AG04449 (cell line): ENCODE results near the gene ORC4.

ENCODE experiments used
- CTCF ChIA-PET: fragments of 350-600 bp; formaldehyde crosslinking; extraction: SDS; loops from one replicate; lab custom pipeline; 2021; ENCODE audit warnings: antibody characterized with exemption; lab: Yijun Ruan, JAX
- POLR2A ChIA-PET: fragments of 400-600, 350-600 bp; formaldehyde crosslinking; extraction: SDS; loops from one replicate; lab custom pipeline; 2020; ENCODE audit warnings: antibody characterized with exemption, inconsistent platforms; lab: Yijun Ruan, JAX
- DNase-seq: peaks from one replicate; pipeline ENCODE4 v3.0.0-alpha.2; 2010; ENCODE audit warnings: low read depth, low spot score
- H3K4me3 ChIP-seq: 2 replicates; pipeline ENCODE4 v1.5.1; 2011; ENCODE audit warnings: low read depth, mild to moderate bottlenecking, control low read depth, low read length
- CTCF ChIP-seq: IDR thresholded peaks from one replicate; pipeline ENCODE4 v1.5.1; 2011; ENCODE audit warnings: mild to moderate bottlenecking, moderate library complexity, low read length, control low read depth, inconsistent platforms; ENCODE audit not compliant: insufficient read depth; ENCODE audit errors: missing control alignments

ORC4 gene

GRCh38 chr2:147910990-147911473, 109.5 kb downstream of the ORC4 start:
- POLR2A ChIA-PET = no interaction called here
- peak; percentile 20 for TF ChIP-seq CTCF

GRCh38 chr2:147909178-147909577, 111.4 kb downstream of the ORC4 start:
- CTCF ChIA-PET = interaction anchor here (0.7 to 5.0 kb wide), 6 partner anchors 8 to 1178 kb away, joined by 3 to 24 read pairs (median 6); no protein-coding TSS in a partner anchor

More at GRCh38 chr2:147910990-147911473, 109.5 kb downstream of the ORC4 start:
- no peak overlapping the region for H3K4me3 ChIP-seq
- CTCF ChIA-PET = interaction anchor here (0.5 to 5.0 kb wide), 12 partner anchors 8 to 1248 kb away, joined by 3 to 24 read pairs (median 6); no protein-coding TSS in a partner anchor
- DNase-seq = peak; percentile 16

GRCh38 chr2:147904051-147904450, 116.5 kb downstream of the ORC4 start:
- H3K4me3 ChIP-seq = no peak overlapping the region
- no peak for TF ChIP-seq CTCF
- CTCF ChIA-PET = no interaction called here
- POLR2A ChIA-PET = no interaction called here
- DNase-seq = no peak

More at GRCh38 chr2:147909178-147909577, 111.4 kb downstream of the ORC4 start:
- no peak for TF ChIP-seq CTCF
- POLR2A ChIA-PET = no interaction called here
- DNase-seq = no peak
- H3K4me3 ChIP-seq = no peak overlapping the region

GRCh38 chr2:147888680-147889079, 131.9 kb downstream of the ORC4 start:
- no peak overlapping the region for H3K4me3 ChIP-seq
- no peak for TF ChIP-seq CTCF
- CTCF ChIA-PET = interaction anchor here (1.0 kb wide), 1 partner anchor 22 kb away, joined by 3 read pairs; no protein-coding TSS in a partner anchor
- POLR2A ChIA-PET = no interaction called here
- no peak for DNase-seq

GRCh38 chr2:147886136-147886535, 134.4 kb downstream of the ORC4 start:
- TF ChIP-seq CTCF = no peak
- no peak overlapping the region for H3K4me3 ChIP-seq
- DNase-seq = no peak
- ChIA-PET CTCF (interaction anchor here (0.6 to 1.9 kb wide), 2 partner anchors 15 to 1088 kb away, joined by 3 to 4 read pairs; no protein-coding TSS in a partner anchor), POLR2A (no interaction called here)

- ChIA-PET CTCF (no interaction called here), POLR2A (no interaction called here)
- H3K4me3 ChIP-seq = no peak overlapping the region
- no peak for DNase-seq
- TF ChIP-seq CTCF = no peak
These were observed 135.7 kb downstream of the ORC4 start for GRCh38 chr2:147884830-147885229.
